ENCODE results near the gene SH3PXD2A. TPM values are rescaled to one million over a fixed set of nuclear protein-coding genes. Genes with fewer than 3 reads are reported as not detected.

The SH3PXD2A gene
- total and polyA plus RNA-seq, 2 of the 4 experiments (the other 2 are of a cell fraction): 6.3 to 23.0 TPM

GRCh38 chr10:103599907-103600306 is 255.5 kb downstream of the SH3PXD2A start:
- Histone ChIP-seq H3K4me1 (ENCODE audit: control insufficient read depth, insufficient read depth, low read length) (no peaks in the 10 kb centered on the region), H2BK15ac (ENCODE audit: low read depth, low read length) (no peak overlapping the region), H2BK120ac (ENCODE audit: low read depth, low read length) (no peak overlapping the region), H2AK9ac (replicated peaks; ENCODE audit: low read depth, low read length, poor library complexity) (no peak overlapping the region), H3K9me1 (ENCODE audit: insufficient read depth, low read length) (no peaks in the 10 kb centered on the region; the same call in 1 of the 2 replicates), H3K4me3 (ENCODE audit: insufficient read depth, low read depth, low read length) (no peak overlapping the region), H3K9ac (ENCODE audit: low read depth, low read length) (no peak overlapping the region), H3K14ac (replicated peaks; ENCODE audit: low read depth, low read length) (no peak overlapping the region), H4K20me1 (ENCODE audit: insufficient read depth, low read length) (peaks cover 11% of the 10 kb centered on the region; the same call in 1 of the 2 replicates), H4K91ac (ENCODE audit: insufficient read depth, low read depth, low read length) (no peak overlapping the region), H3K27ac (ENCODE audit: insufficient read depth, low read length) (no peak overlapping the region), H3K27me3 (ENCODE audit: control insufficient read depth, insufficient read depth, low read length) (no peaks in the 10 kb centered on the region), H3K56ac (ENCODE audit: extremely low read depth, insufficient read depth, low read length) (no peak overlapping the region), H4K5ac (ENCODE audit: low read depth, low read length) (no peak overlapping the region), H3K4me2 (ENCODE audit: low read depth, low read length) (no peak overlapping the region), H3K36me3 (ENCODE audit: control insufficient read depth, insufficient read depth, low read length) (peaks cover 36% of the 10 kb centered on the region), H2BK20ac (ENCODE audit: low read depth, low read length) (no peak overlapping the region), H2AK5ac (ENCODE audit: low read depth, low read length) (no peak overlapping the region), H3K18ac (ENCODE audit: low read depth, low read length) (no peak overlapping the region), H3K9me3 (ENCODE audit: control insufficient read depth, insufficient read depth, low read length) (no peaks in the 10 kb centered on the region), H3K4ac (ENCODE audit: low read depth, low read length) (no peak overlapping the region), H3K79me1 (ENCODE audit: low read depth in 1 of 2, low read length in 2 of 2) (peaks cover 0 to 25% of the 10 kb centered on the region in 2 experiments; a peak in 1 of 4 replicates), H3K23ac (ENCODE audit: low read depth, low read length) (no peak overlapping the region), H2AFZ (replicated peaks; ENCODE audit: low read length, poor library complexity) (no peak overlapping the region), H2BK5ac (ENCODE audit: low read depth, low read length, poor library complexity, severe bottlenecking) (no peak overlapping the region), H4K8ac (ENCODE audit: low read depth in 2 of 2, low read length in 2 of 2) (no peak overlapping the region)
- WGBS, 2 experiments (ENCODE audit: extremely low coverage in 2 of 2, insufficient read length in 1 of 2): 53% methylated on average over 3 of the region's 6 CpGs; no CpG with 5 or more reads in 1 of the 2 experiments
- ChIA-PET CTCF (interaction anchor here (2.8 kb wide), 1 partner anchor 86 kb away, joined by 17 read pairs; no protein-coding TSS in a partner anchor), POLR2A (ENCODE audit: unreplicated experiment) (no interaction called here)
- DNase-seq: no peak
- in situ Hi-C loops (cut with MboI; ENCODE audit: low sequenced_read_pairs) (loop anchor here (10.0 kb wide), 1 partner anchor 255 kb away; the partner anchor contains the start of gene SH3PXD2A), intact Hi-C loops (cut with micrococcal nuclease) (loop anchor here (2.0 to 5.0 kb wide), 2 partner anchors 61 to 257 kb away; partner anchors contain the start of gene SH3PXD2A), dilution Hi-C loops (cut with HindIII; ENCODE audit: low sequenced_read_pairs, unreplicated experiment) (no loop called here)
- ATAC-seq (ENCODE audit: low read depth): no peak
- no TSS peak for BruUV-seq (replicated peaks)
- TF ChIP-seq POLR2A (IDR thresholded peaks at IDR 0.05; ENCODE audit: low read depth, low read length): no peak
- TF ChIP-seq, protein P1, sequence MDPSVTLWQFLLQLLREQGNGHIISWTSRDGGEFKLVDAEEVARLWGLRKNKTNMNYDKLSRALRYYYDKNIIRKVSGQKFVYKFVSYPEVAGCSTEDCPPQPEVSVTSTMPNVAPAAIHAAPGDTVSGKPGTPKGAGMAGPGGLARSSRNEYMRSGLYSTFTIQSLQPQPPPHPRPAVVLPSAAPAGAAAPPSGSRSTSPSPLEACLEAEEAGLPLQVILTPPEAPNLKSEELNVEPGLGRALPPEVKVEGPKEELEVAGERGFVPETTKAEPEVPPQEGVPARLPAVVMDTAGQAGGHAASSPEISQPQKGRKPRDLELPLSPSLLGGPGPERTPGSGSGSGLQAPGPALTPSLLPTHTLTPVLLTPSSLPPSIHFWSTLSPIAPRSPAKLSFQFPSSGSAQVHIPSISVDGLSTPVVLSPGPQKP (IDR thresholded peaks at IDR 0.05; ENCODE audit: borderline replicate concordance, low read depth, low read length): no peak
- TF ChIP-seq RFX5 (IDR thresholded peaks at IDR 0.05; ENCODE audit: low read depth, low read length): no peak
- TF ChIP-seq CHD1 (IDR thresholded peaks at IDR 0.05; ENCODE audit: low read depth, low read length): no peak
- TF ChIP-seq SMC3 (IDR thresholded peaks at IDR 0.05; ENCODE audit: low read depth, low read length): no peak
- TF ChIP-seq FOS (IDR thresholded peaks at IDR 0.05; ENCODE audit: low read depth, low read length): no peak
- TF ChIP-seq MAFK (IDR thresholded peaks at IDR 0.05; ENCODE audit: low read depth, low read length): no peak
- TF ChIP-seq MXI1 (IDR thresholded peaks at IDR 0.05; ENCODE audit: borderline replicate concordance, low read depth, low read length): no peak
